A549 (cell line): ENCODE data around the gene GARIN1A. TPM values are rescaled to one million over a fixed set of nuclear protein-coding genes. Genes with fewer than 3 reads are reported as not detected.

Experiments
- ATAC-seq, 2 experiments: fragments of 200-7000 bp in 1 of 2; fragments of >200 bp in 1 of 2; cut with Nextera tagmentation in 1 of 2; cut with Tn5 transposase in 1 of 2; 3 replicates each; pipeline versions ENCODE4 v1.8.0 to v1.9.1; 2018 to 2020; ENCODE audit warnings: mild to moderate bottlenecking in 1 of 2, moderate library complexity in 1 of 2
- CTCF ChIA-PET: fragments of 300-600 bp; sonication (Branson Sonifier 250); formaldehyde crosslinking; extraction: SDS; loops from one replicate; lab custom pipeline; 2021; ENCODE audit warnings: antibody characterized with exemption, inconsistent platforms; lab: Yijun Ruan, JAX
- POLR2A ChIA-PET: fragments of 350-600 bp; formaldehyde crosslinking; extraction: SDS; loops from one replicate; lab custom pipeline; 2021; ENCODE audit warnings: antibody characterized with exemption, inconsistent platforms; lab: Yijun Ruan, JAX
- DNase-seq, 2 experiments: peaks; one replicate each; pipeline versions ENCODE4 v3.0.0 to v3.0.0-alpha.2; 2011 to 2016; ENCODE audit warnings: low read depth in 1 of 2, low spot score in 1 of 2
- FAIRE-seq: peaks from 2 replicates; lab custom pipeline; 2011; peaks lifted over from hg19 to GRCh38; lab: Jason Lieb, UNC
- H3K27ac ChIP-seq, 2 experiments: fragments of >200 bp; sonication (Bioruptor Twin); formaldehyde crosslinking; 3 replicates each; pipeline ENCODE4 v1.5.1; 2016 to 2017
- H3K4me1 ChIP-seq: fragments of >200 bp; sonication (Bioruptor Twin); formaldehyde crosslinking; 3 replicates; pipeline ENCODE4 v1.6.1; 2016
- H3K4me2 ChIP-seq: fragments of >200 bp; sonication (Bioruptor Twin); formaldehyde crosslinking; 3 replicates; pipeline ENCODE4 v1.6.1; 2016
- H3K4me3 ChIP-seq: fragments of >200 bp; sonication (Bioruptor Twin); formaldehyde crosslinking; 3 replicates; pipeline ENCODE4 v1.5.1; 2016
- H3K9me3 ChIP-seq: fragments of >200 bp; sonication (Bioruptor Twin); formaldehyde crosslinking; 3 replicates; pipeline ENCODE4 v1.6.1; 2016
- BHLHE40 ChIP-seq: IDR thresholded peaks from 2 replicates; pipeline ENCODE4 v1.6.1; 2012; ENCODE audit warnings: low read depth, low read length, inconsistent platforms
- CEBPB ChIP-seq, 2 experiments: fragments of >200 bp in 1 of 2; sonication (Bioruptor Twin) in 1 of 2; formaldehyde crosslinking in 1 of 2; IDR thresholded peaks; 2 replicates each; pipeline ENCODE4 v1.6.1; 2012 to 2016
- CHD2 ChIP-seq: fragments of 150-350 bp; IDR thresholded peaks from 2 replicates; pipeline ENCODE4 v1.6.1; 2014; ENCODE audit warnings: low read length; ENCODE audit not compliant: partially characterized antibody
- CHD4 ChIP-seq: fragments of 200-600 bp; sonication (generic); IDR thresholded peaks from 2 replicates; pipeline ENCODE4 v1.6.1; 2016; ENCODE audit warnings: antibody characterized with exemption, mild to moderate bottlenecking, borderline replicate concordance
- EP300 ChIP-seq, 2 experiments: fragments of >200 bp; sonication (Bioruptor Twin); formaldehyde crosslinking; IDR thresholded peaks; 2 replicates in 1 of 2; 3 replicates in 1 of 2; pipeline ENCODE4 v1.6.1; 2016 to 2017
- ESRRA ChIP-seq: fragments of 150-350 bp; IDR thresholded peaks from 2 replicates; pipeline ENCODE4 v1.6.1; 2014; ENCODE audit warnings: mild to moderate bottlenecking, low read length, borderline replicate concordance
- FOSB ChIP-seq: fragments of 250-450 bp; sonication (Bioruptor Pico); IDR thresholded peaks from 2 replicates; pipeline ENCODE4 v1.5.0; 2020; ENCODE audit warnings: mild to moderate bottlenecking, moderate library complexity
- FOSL2 ChIP-seq, 2 experiments: fragments of 450-650 bp in 1 of 2; fragments of >200 bp in 1 of 2; sonication (Bioruptor Twin) in 1 of 2; formaldehyde crosslinking; IDR thresholded peaks; 2 replicates each; pipeline versions ENCODE4 v1.5.0 to v1.6.1; 2016 to 2020; ENCODE audit warnings: mild to moderate bottlenecking in 1 of 2, moderate library complexity in 1 of 2
- HDAC2 ChIP-seq: fragments of 200-600 bp; sonication (generic); IDR thresholded peaks from 2 replicates; pipeline ENCODE4 v1.6.1; 2016
- HOXA7 ChIP-seq: fragments of 250-450 bp; sonication (Bioruptor Pico); IDR thresholded peaks from 2 replicates; pipeline ENCODE4 v1.5.0; 2020; ENCODE audit warnings: mild to moderate bottlenecking, moderate library complexity
- HOXB5 ChIP-seq: fragments of 250-450 bp; sonication (Bioruptor Pico); IDR thresholded peaks from 2 replicates; pipeline ENCODE4 v1.5.0; 2020; ENCODE audit warnings: mild to moderate bottlenecking, moderate library complexity
- JUN ChIP-seq, 2 experiments: fragments of >200 bp; sonication (Bioruptor Twin); formaldehyde crosslinking; IDR thresholded peaks; 2 replicates in 1 of 2; 3 replicates in 1 of 2; pipeline ENCODE4 v1.6.1; 2016 to 2017
- KDM1A ChIP-seq: fragments of 200-600 bp; sonication (generic); IDR thresholded peaks from 2 replicates; pipeline ENCODE4 v1.6.1; 2016; ENCODE audit warnings: low read depth, mild to moderate bottlenecking
- NFE2L2 ChIP-seq: fragments of 150-350 bp; conservative IDR thresholded peaks from 2 replicates; pipeline ENCODE4 v1.6.1; 2014; ENCODE audit warnings: low read length
- NPAS2 ChIP-seq: fragments of 250-450 bp; sonication (Bioruptor Pico); IDR thresholded peaks from 2 replicates; pipeline ENCODE4 v1.8.0; 2022; ENCODE audit warnings: mild to moderate bottlenecking, moderate library complexity, borderline replicate concordance
- NR3C1 ChIP-seq: fragments of >200 bp; sonication (Bioruptor Twin); formaldehyde crosslinking; IDR thresholded peaks from 3 replicates; pipeline ENCODE4 v1.6.1; 2017
- POLR2A ChIP-seq: IDR thresholded peaks from 2 replicates; pipeline ENCODE4 v1.6.1; 2012; ENCODE audit warnings: mild to moderate bottlenecking, low read length
- RAD21 ChIP-seq, 2 experiments: fragments of >200 bp in 1 of 2; sonication (Bioruptor Twin) in 1 of 2; formaldehyde crosslinking in 1 of 2; IDR thresholded peaks in 1 of 2; conservative IDR thresholded peaks in 1 of 2; 2 replicates in 1 of 2; 3 replicates in 1 of 2; pipeline ENCODE4 v1.6.1; 2012 to 2018; ENCODE audit warnings: inconsistent platforms in 1 of 2
- RNF2 ChIP-seq: fragments of 200-600 bp; sonication (generic); IDR thresholded peaks from 2 replicates; pipeline ENCODE4 v1.6.1; 2016; ENCODE audit warnings: low read depth, mild to moderate bottlenecking, antibody characterized with exemption, moderate library complexity, borderline replicate concordance
- SREBF2 ChIP-seq: fragments of 450-650 bp; IDR thresholded peaks from 2 replicates; pipeline ENCODE4 v1.6.1; 2014; ENCODE audit warnings: mild to moderate bottlenecking, moderate library complexity
- TFCP2L1 ChIP-seq: fragments of 250-450 bp; sonication (Bioruptor Pico); IDR thresholded peaks from 2 replicates; pipeline ENCODE4 v1.5.0; 2021; ENCODE audit warnings: mild to moderate bottlenecking
- TP53 ChIP-seq: fragments of 250-450 bp; sonication (Bioruptor Pico); IDR thresholded peaks from 2 replicates; pipeline ENCODE4 v1.5.0; 2021; ENCODE audit warnings: mild to moderate bottlenecking, moderate library complexity
- ZC3H11A ChIP-seq: fragments of 450-650 bp; IDR thresholded peaks from 2 replicates; pipeline ENCODE4 v1.6.1; 2014; ENCODE audit warnings: antibody characterized with exemption, mild to moderate bottlenecking
- ZSCAN20 ChIP-seq: fragments of 250-450 bp; sonication (Bioruptor Pico); IDR thresholded peaks from 2 replicates; pipeline ENCODE4 v1.8.0; 2022; ENCODE audit warnings: mild to moderate bottlenecking, moderate library complexity
- WGBS: methylation state at CpG from one replicate; pipeline ENCODE4 v1.1.6; 2017; ENCODE audit errors: missing lambda C conversion rate; 5-methylcytosine and 5-hydroxymethylcytosine counted together
- polyA plus RNA-seq, 4 experiments: library from polyadenylated mRNA; depleted of rRNA in 3 of 4; stranded (reverse); fragments of >200 nt; fragmentation: RNase III in 1 of 4; extraction: RNeasy Plus Mini Kit Qiagen cat#74134 plus additional on column Dnase treatment in 1 of 4; gene quantifications; 2 replicates in 3 of 4; 3 replicates in 1 of 4; pipeline ENCODE4 v1.2.3, GENCODE V29; 2011 to 2017
- TF ChIP-seq, protein P1 (sequence below): fragments of 250-450 bp; sonication (Bioruptor Pico); IDR thresholded peaks from 2 replicates; pipeline ENCODE4 v1.5.0; 2021; ENCODE audit warnings: mild to moderate bottlenecking, moderate library complexity, borderline replicate concordance
- TF ChIP-seq, protein P2 (sequence below): fragments of >200 bp; sonication (Bioruptor Twin); formaldehyde crosslinking; IDR thresholded peaks from 2 replicates; pipeline ENCODE4 v1.6.1; 2016
- TF ChIP-seq, protein P3 (sequence below): IDR thresholded peaks from 2 replicates; pipeline ENCODE4 v1.6.1; 2012; ENCODE audit warnings: low read depth, borderline replicate concordance
- TF ChIP-seq, protein P4 (sequence below): fragments of 200-600 bp; sonication (generic); IDR thresholded peaks from 2 replicates; pipeline ENCODE4 v1.6.1; 2016; ENCODE audit warnings: antibody characterized with exemption, mild to moderate bottlenecking, moderate library complexity

GARIN1A gene
- polyA plus RNA-seq, 2 of the 4 experiments (the other 2 are of a cell fraction): 0.30 to 0.37 TPM

DNA sequence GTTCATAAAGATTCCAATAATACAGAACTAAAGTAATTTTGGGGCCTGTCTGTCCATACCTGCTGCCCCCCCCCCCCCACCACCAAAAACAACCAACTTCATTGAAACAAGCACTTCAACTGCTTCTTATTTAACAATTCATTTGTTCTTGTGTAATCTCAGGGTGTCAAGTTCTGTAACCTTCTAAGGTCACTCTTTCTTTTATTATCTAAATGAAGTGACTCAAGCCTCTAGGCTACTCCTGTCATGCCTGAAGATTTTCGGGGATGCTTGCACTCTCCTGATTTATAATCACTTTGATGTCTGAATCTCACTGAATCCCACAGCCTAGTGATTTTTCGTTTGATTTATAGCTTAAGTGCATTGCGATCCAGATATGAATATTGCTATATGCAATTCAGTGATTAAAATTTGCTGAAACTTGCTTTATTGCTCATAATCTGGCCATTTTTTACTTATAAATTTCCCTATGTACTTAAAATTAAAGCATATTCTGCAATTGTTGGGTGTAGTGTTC, 27.2 kb downstream of the GARIN1A start:
- H3K4me3 ChIP-seq: no peak overlapping the region
- CTCF ChIA-PET: interaction anchor here (1.6 to 2.2 kb wide), 2 partner anchors 10 to 15 kb away, joined by 5 to 11 read pairs; no protein-coding TSS in a partner anchor
- POLR2A ChIA-PET: no interaction called here
- FAIRE-seq (no peak), DNase-seq (no peak), ATAC-seq (no peak)
- H3K27ac ChIP-seq: no peak overlapping the region
- 52% methylated on average over 3 of the region's 3 CpGs for WGBS
- no peak overlapping the region for H3K4me2 ChIP-seq
- TF ChIP-seq FOSB (no peak), HOXA7 (no peak), ESRRA (no peak), POLR2A (no peak), RAD21 (conservative IDR thresholded peaks at IDR 0.05 in 1 of 2, IDR thresholded peaks at IDR 0.05 in 1 of 2) (no peak), HDAC2 (no peak), CEBPB (IDR thresholded peaks at IDR 0.05) (no peak), SREBF2 (no peak), NFE2L2 (no peak)
- TF ChIP-seq, protein P1, sequence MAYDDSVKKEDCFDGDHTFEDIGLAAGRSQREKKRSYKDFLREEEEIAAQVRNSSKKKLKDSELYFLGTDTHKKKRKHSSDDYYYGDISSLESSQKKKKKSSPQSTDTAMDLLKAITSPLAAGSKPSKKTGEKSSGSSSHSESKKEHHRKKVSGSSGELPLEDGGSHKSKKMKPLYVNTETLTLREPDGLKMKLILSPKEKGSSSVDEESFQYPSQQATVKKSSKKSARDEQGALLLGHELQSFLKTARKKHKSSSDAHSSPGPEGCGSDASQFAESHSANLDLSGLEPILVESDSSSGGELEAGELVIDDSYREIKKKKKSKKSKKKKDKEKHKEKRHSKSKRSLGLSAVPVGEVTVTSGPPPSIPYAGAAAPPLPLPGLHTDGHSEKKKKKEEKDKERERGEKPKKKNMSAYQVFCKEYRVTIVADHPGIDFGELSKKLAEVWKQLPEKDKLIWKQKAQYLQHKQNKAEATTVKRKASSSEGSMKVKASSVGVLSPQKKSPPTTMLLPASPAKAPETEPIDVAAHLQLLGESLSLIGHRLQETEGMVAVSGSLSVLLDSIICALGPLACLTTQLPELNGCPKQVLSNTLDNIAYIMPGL (CRISPR knock-in tag): no peak
- TF ChIP-seq, protein P2, sequence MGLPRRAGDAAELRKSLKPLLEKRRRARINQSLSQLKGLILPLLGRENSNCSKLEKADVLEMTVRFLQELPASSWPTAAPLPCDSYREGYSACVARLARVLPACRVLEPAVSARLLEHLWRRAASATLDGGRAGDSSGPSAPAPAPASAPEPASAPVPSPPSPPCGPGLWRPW: no peak
- H3K9me3 ChIP-seq: no peaks in the 10 kb centered on the region
- H3K4me1 ChIP-seq: no peaks in the 10 kb centered on the region

DNA sequence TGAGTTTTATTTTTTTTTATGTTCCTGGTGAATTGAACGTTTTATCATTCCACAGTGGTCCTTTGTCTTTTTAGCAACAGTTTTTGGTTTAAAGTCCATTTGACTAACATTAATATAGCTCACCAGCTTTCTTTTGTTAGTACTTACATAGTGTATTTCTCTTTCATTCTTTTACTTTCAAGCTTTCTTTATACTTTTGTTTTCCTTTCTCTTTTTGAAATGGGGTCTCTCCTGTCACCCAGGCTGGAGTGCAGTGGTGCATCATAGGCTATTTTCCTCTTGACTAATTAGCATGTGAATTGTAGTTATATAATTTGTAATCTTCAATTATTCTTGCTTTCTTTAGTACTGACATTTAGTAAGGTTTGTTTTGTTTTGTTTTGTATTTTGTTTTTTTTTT, 27.8 kb downstream of the GARIN1A start:
- ChIA-PET CTCF (interaction anchor here (1.6 kb wide), 1 partner anchor 14 kb away, joined by 5 read pairs; no protein-coding TSS in a partner anchor), POLR2A (no interaction called here)
- no peak for ATAC-seq
- no peak overlapping the region for H3K4me3 ChIP-seq
- no peak for FAIRE-seq
- DNase-seq: no peak
- no peaks in the 10 kb centered on the region for H3K4me1 ChIP-seq
- WGBS: 29% methylated on average over 1 of the region's 1 CpG
- no peak overlapping the region for H3K27ac ChIP-seq
- no peak overlapping the region for H3K4me2 ChIP-seq
- TF ChIP-seq CHD4 (no peak), NPAS2 (CRISPR knock-in tag) (no peak), HOXB5 (no peak), KDM1A (no peak)
- no peaks in the 10 kb centered on the region for H3K9me3 ChIP-seq

DNA sequence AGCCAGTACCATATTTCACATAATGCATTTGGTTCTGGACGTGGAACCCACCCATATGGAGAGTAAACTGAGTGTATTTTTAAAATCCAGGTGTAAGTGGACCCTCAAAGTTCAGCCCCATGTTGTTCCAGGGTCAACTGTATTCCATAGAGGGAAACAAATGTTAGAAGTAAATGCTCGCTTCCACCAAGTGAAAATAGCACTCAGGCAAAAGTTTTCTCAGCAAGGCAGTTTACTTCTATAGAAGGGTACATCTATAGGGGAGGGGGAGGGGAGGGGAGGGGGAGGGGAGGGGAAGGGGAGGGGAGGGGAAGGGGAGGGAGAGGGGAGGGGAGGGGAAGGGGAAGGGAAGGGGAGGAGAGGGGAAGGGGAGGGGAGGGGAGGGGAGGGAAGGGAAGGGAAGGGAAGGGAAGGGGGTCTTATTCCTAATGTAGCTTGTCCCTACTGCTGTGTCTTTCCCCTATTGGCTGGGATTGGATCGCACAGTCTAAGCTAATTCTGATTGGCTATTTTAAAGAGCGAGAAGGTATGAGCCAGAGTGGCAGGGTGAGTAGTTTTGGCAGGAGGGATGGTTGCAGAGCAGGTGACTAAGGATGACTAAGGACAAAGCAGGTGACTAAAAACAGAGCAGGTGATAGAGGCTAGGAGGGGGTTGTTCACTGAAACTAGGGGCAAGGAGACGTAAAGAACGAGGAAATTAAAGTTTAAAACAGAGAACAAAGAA, 29.1 kb downstream of the GARIN1A start:
- CTCF ChIA-PET: interaction anchor here (1.2 to 1.6 kb wide), 2 partner anchors 13 to 55 kb away, joined by 3 to 5 read pairs; no protein-coding TSS in a partner anchor
- TF ChIP-seq, protein P3, sequence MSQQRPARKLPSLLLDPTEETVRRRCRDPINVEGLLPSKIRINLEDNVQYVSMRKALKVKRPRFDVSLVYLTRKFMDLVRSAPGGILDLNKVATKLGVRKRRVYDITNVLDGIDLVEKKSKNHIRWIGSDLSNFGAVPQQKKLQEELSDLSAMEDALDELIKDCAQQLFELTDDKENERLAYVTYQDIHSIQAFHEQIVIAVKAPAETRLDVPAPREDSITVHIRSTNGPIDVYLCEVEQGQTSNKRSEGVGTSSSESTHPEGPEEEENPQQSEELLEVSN: no peak
- TF ChIP-seq RNF2: no peak
- TF ChIP-seq, protein P2: no peak
- TF ChIP-seq ZC3H11A: no peak
- TF ChIP-seq FOSL2 (IDR thresholded peaks at IDR 0.05): no peak
- TF ChIP-seq FOSL2 (CRISPR knock-in tag; IDR thresholded peaks at IDR 0.05): no peak
- no peak for TF ChIP-seq CHD2
- no peak for TF ChIP-seq NR3C1
- no peak for TF ChIP-seq ZSCAN20 (CRISPR knock-in tag)
- no peak for TF ChIP-seq JUN (IDR thresholded peaks at IDR 0.05)
- TF ChIP-seq, protein P4, sequence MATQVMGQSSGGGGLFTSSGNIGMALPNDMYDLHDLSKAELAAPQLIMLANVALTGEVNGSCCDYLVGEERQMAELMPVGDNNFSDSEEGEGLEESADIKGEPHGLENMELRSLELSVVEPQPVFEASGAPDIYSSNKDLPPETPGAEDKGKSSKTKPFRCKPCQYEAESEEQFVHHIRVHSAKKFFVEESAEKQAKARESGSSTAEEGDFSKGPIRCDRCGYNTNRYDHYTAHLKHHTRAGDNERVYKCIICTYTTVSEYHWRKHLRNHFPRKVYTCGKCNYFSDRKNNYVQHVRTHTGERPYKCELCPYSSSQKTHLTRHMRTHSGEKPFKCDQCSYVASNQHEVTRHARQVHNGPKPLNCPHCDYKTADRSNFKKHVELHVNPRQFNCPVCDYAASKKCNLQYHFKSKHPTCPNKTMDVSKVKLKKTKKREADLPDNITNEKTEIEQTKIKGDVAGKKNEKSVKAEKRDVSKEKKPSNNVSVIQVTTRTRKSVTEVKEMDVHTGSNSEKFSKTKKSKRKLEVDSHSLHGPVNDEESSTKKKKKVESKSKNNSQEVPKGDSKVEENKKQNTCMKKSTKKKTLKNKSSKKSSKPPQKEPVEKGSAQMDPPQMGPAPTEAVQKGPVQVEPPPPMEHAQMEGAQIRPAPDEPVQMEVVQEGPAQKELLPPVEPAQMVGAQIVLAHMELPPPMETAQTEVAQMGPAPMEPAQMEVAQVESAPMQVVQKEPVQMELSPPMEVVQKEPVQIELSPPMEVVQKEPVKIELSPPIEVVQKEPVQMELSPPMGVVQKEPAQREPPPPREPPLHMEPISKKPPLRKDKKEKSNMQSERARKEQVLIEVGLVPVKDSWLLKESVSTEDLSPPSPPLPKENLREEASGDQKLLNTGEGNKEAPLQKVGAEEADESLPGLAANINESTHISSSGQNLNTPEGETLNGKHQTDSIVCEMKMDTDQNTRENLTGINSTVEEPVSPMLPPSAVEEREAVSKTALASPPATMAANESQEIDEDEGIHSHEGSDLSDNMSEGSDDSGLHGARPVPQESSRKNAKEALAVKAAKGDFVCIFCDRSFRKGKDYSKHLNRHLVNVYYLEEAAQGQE: no peak
- no peak for TF ChIP-seq TFCP2L1
- no peak for TF ChIP-seq EP300 (IDR thresholded peaks at IDR 0.05)
- TF ChIP-seq HOXB5: no peak
- TF ChIP-seq NFE2L2: no peak
- TF ChIP-seq TP53 (CRISPR knock-in tag): no peak
- no peak for TF ChIP-seq BHLHE40

More for the DNA sequence above, 29.1 kb downstream of the GARIN1A start:
- no peaks in the 10 kb centered on the region for H3K9me3 ChIP-seq
- H3K4me1 ChIP-seq: no peaks in the 10 kb centered on the region
- no peak overlapping the region for H3K4me3 ChIP-seq
- ATAC-seq (no peak), FAIRE-seq (no peak), DNase-seq (no peak)
- POLR2A ChIA-PET: interaction anchor here (0.6 kb wide), 1 partner anchor 30 kb away, joined by 6 read pairs; no protein-coding TSS in a partner anchor
- no peak overlapping the region for H3K4me2 ChIP-seq
- no peak overlapping the region for H3K27ac ChIP-seq
- 78% methylated on average over 6 of the region's 6 CpGs for WGBS
